Mammary epithelial cell (primary cell): Measurements from ENCODE around the gene VEZF1.

Experiments
- EZH2 ChIP-seq: IDR thresholded peaks from 2 replicates; pipeline ENCODE4 v1.6.1; 2012; ENCODE audit warnings: low read length, inconsistent platforms, borderline replicate concordance
- TF ChIP-seq, protein P1 (sequence below), 2 donors: IDR thresholded peaks in 1 of 2; conservative IDR thresholded peaks in 1 of 2; 2 replicates each; pipeline ENCODE4 v1.5.1; 2011 to 2012; ENCODE audit warnings: inconsistent platforms in 2 of 2, low read length in 2 of 2, mild to moderate bottlenecking in 2 of 2, control low read depth in 1 of 2, low read depth in 1 of 2; ENCODE audit not compliant: insufficient read depth in 1 of 2; ENCODE audit errors: extremely low read depth in 1 of 2

- TF ChIP-seq, protein P1, sequence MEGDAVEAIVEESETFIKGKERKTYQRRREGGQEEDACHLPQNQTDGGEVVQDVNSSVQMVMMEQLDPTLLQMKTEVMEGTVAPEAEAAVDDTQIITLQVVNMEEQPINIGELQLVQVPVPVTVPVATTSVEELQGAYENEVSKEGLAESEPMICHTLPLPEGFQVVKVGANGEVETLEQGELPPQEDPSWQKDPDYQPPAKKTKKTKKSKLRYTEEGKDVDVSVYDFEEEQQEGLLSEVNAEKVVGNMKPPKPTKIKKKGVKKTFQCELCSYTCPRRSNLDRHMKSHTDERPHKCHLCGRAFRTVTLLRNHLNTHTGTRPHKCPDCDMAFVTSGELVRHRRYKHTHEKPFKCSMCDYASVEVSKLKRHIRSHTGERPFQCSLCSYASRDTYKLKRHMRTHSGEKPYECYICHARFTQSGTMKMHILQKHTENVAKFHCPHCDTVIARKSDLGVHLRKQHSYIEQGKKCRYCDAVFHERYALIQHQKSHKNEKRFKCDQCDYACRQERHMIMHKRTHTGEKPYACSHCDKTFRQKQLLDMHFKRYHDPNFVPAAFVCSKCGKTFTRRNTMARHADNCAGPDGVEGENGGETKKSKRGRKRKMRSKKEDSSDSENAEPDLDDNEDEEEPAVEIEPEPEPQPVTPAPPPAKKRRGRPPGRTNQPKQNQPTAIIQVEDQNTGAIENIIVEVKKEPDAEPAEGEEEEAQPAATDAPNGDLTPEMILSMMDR (conservative IDR thresholded peaks at IDR 0.05 in 1 of 2, IDR thresholded peaks at IDR 0.05 in 1 of 2; ENCODE audit: extremely low read depth in 1 of 2, insufficient read depth in 1 of 2, low read depth in 1 of 2, low read length in 2 of 2): no peak
- no peak for TF ChIP-seq EZH2
These were observed 28.1 kb downstream of the VEZF1 start for GRCh38 chr17:57959929-57960328.
